Fibroblast of villous mesenchyme (primary cell): ENCODE results near the gene MORC4. TPM values are rescaled to one million over a fixed set of nuclear protein-coding genes. Genes with fewer than 3 reads are reported as not detected.
"Not testable (repeated sequence)": the region's sequence is repeated elsewhere in the genome, so short reads cannot be mapped to it uniquely, and the experiment has no call there.

Experiments used
- DNase-seq: peaks from one replicate; pipeline ENCODE4 v3.0.0-alpha.2; 2010; ENCODE audit warnings: low read depth
- H3K4me3 ChIP-seq: 2 replicates; pipeline ENCODE4 v1.5.1; 2011; ENCODE audit warnings: low read depth, mild to moderate bottlenecking, low read length
- CTCF ChIP-seq: IDR thresholded peaks from 2 replicates; pipeline ENCODE4 v1.5.1; 2012; ENCODE audit warnings: low read depth, mild to moderate bottlenecking, low read length; ENCODE audit not compliant: insufficient read depth
- total RNA-seq: library from RNA; depleted of rRNA; stranded (reverse); fragments of >200 nt; gene quantifications from 2 replicates; pipeline ENCODE4 v1.2.3, GENCODE V29; 2012

MORC4 gene
- total RNA-seq, 1 donor = 33.7 TPM

GRCh38 chrX:106973433-106974149 lies 26.4 kb downstream of the MORC4 start:
- TF ChIP-seq CTCF = no peak
- no peak overlapping the region for H3K4me3 ChIP-seq
- no peak for DNase-seq

- DNase-seq = no peak
- no peak overlapping the region for H3K4me3 ChIP-seq
- no peak for TF ChIP-seq CTCF
These were observed 27.1 kb downstream of the MORC4 start for GRCh38 chrX:106972896-106973295.

GRCh38 chrX:106966547-106966946 lies 33.5 kb downstream of the MORC4 start:
- DNase-seq, H3K4me3 ChIP-seq: not testable (repeated sequence)

GRCh38 chrX:106964290-106964689 lies 35.7 kb downstream of the MORC4 start:
- no peak overlapping the region for H3K4me3 ChIP-seq
- no peak for DNase-seq
- no peak for TF ChIP-seq CTCF

- TF ChIP-seq CTCF = no peak
- no peak overlapping the region for H3K4me3 ChIP-seq
- DNase-seq = no peak
These were observed 36.9 kb downstream of the MORC4 start for GRCh38 chrX:106963111-106963510.

GRCh38 chrX:106959901-106960300 lies 40.1 kb downstream of the MORC4 start:
- H3K4me3 ChIP-seq = no peak overlapping the region
- TF ChIP-seq CTCF = peak; percentile 40
- DNase-seq = peak; percentile 43

- no peak for DNase-seq
- no peak for TF ChIP-seq CTCF
- no peak overlapping the region for H3K4me3 ChIP-seq
These were observed 42.2 kb downstream of the MORC4 start for GRCh38 chrX:106957856-106958255.
